MG63 (cell line): ENCODE results near the gene FSTL4. TPM values are rescaled to one million over a fixed set of nuclear protein-coding genes. Genes with fewer than 3 reads are reported as not detected.

ENCODE experiments used
- DNase-seq: peaks from one replicate; pipeline ENCODE4 v3.0.0-alpha.2; 2020
- H3K27me3 ChIP-seq: fragments of 250-450 bp; sonication (Bioruptor Pico); 2 replicates; pipeline ENCODE4 v1.5.1; 2020; ENCODE audit warnings: mild to moderate bottlenecking, moderate library complexity
- H3K36me3 ChIP-seq: fragments of 250-450 bp; sonication (Bioruptor Pico); 2 replicates; pipeline ENCODE4 v1.5.1; 2020; ENCODE audit warnings: mild to moderate bottlenecking, moderate library complexity
- H3K4me3 ChIP-seq: fragments of 250-450 bp; sonication (Bioruptor Pico); 2 replicates; pipeline ENCODE4 v1.5.1; 2020; ENCODE audit warnings: mild to moderate bottlenecking, moderate library complexity
- H3K9me3 ChIP-seq: fragments of 250-450 bp; sonication (Bioruptor Pico); 2 replicates; pipeline ENCODE4 v1.5.1; 2020; ENCODE audit warnings: mild to moderate bottlenecking, moderate library complexity
- total RNA-seq: library from RNA; depleted of rRNA; stranded (reverse); fragments of >200 nt; shearing (Covaris generic); gene quantifications from 2 replicates; pipeline ENCODE4 v1.2.3, GENCODE V29; 2014; ENCODE audit warnings: low replicate concordance

FSTL4 gene
- total RNA-seq, 1 experiment from 2014 or later = not detected

GRCh38 chr5:133466556-133467334 lies 145.6 kb downstream of the FSTL4 start:
- H3K4me3 ChIP-seq = no peak overlapping the region
- peaks cover 7% of the 10 kb centered on the region; the same call in 1 of the 2 replicates for H3K27me3 ChIP-seq
- no peaks in the 10 kb centered on the region for H3K36me3 ChIP-seq
- no peaks in the 10 kb centered on the region for H3K9me3 ChIP-seq
- no peak for DNase-seq

DNA sequence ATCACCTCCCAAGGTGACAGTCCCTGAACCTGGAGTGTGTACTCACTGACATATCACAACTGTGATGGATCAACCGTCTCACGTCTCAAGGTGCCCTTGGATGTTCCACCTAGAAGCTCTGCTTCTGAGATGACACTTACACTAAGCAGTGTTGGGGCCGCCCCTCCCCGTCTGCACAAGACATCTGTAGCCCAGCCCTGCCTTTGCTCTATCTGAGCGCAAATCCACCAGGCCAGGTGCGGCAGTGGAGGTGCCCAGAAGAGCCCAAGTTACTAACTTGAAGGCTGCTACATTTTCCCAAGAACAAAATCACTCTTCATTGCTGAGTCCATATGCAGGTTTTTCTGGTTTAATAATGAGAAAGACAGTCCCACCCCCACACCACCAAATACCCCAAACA lies 148.3 kb downstream of the FSTL4 start:
- Histone ChIP-seq H3K36me3 (no peaks in the 10 kb centered on the region), H3K27me3 (peaks cover 2% of the 10 kb centered on the region; the same call in 1 of the 2 replicates), H3K4me3 (no peak overlapping the region), H3K9me3 (no peaks in the 10 kb centered on the region)
- DNase-seq = no peak

- Histone ChIP-seq H3K36me3 (no peaks in the 10 kb centered on the region), H3K9me3 (no peaks in the 10 kb centered on the region), H3K27me3 (no peaks in the 10 kb centered on the region), H3K4me3 (no peak overlapping the region)
- no peak for DNase-seq
These were observed 150.4 kb downstream of the FSTL4 start for GRCh38 chr5:133461796-133462516.

- peak; percentile 27 for DNase-seq
- no peak overlapping the region for H3K4me3 ChIP-seq
- no peaks in the 10 kb centered on the region for H3K36me3 ChIP-seq
- H3K9me3 ChIP-seq = no peaks in the 10 kb centered on the region
- no peaks in the 10 kb centered on the region for H3K27me3 ChIP-seq
These were observed 152.1 kb downstream of the FSTL4 start for GRCh38 chr5:133460172-133460758.

DNA sequence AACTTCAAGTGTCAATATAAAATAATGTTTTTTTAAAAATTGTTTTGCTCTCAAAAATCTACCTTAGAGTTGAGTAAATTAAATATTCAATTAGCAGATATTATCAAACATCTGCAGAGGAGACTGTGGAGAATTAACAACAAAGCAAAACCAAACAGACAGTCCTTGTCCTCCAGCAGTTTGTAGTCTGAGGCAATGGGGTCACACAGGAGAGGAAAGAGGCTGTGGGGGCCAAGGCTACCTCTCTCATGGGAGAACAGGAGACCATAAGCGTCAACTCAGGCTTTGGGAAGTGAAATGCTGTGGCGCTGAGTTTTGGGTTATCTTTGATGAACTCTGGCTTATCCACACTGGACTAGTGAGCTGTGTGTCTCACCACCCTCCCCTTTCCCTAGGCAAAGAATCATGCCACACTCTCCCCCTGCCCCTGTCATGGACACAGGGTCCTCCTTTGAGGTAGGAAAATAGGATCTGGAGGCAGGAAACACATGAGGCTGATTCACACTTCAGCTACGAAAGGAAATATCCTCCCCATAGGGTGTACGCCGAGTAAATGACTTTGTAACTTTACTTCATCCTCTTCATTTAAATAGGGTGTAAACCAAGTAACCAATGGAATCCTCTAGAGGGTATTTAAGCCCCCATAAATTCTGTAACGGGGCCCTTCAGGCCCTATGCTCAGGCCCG lies 152.7 kb downstream of the FSTL4 start:
- H3K4me3 ChIP-seq = no peak overlapping the region
- H3K9me3 ChIP-seq = no peaks in the 10 kb centered on the region
- DNase-seq = no peak
- H3K27me3 ChIP-seq = no peaks in the 10 kb centered on the region
- H3K36me3 ChIP-seq = no peaks in the 10 kb centered on the region

DNA sequence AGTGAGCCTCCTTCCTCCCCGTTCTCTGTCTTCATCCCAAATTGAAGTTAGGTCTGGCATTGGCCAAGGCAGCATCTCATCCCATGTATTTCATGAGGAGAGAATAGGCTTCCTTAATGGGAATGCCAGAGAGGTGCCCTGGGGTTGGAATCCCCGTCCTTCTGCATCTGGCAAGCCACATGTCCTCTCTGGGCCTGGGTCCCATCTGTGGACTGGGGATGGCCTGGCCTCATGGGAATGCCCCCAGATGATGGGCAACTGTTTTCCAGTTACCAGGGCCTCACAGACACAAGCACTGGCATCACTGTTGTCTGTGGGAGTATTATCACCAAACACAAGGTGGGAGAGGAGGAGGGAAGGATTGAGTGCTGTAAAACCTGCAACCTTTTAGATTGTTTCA lies 153.9 kb downstream of the FSTL4 start:
- Histone ChIP-seq H3K36me3 (no peaks in the 10 kb centered on the region), H3K27me3 (no peaks in the 10 kb centered on the region), H3K4me3 (no peak overlapping the region), H3K9me3 (no peaks in the 10 kb centered on the region)
- DNase-seq = no peak

- DNase-seq = no peak
- H3K27me3 ChIP-seq = peaks cover 4% of the 10 kb centered on the region; the same call in 1 of the 2 replicates
- H3K4me3 ChIP-seq = no peak overlapping the region
- no peaks in the 10 kb centered on the region for H3K9me3 ChIP-seq
- no peaks in the 10 kb centered on the region for H3K36me3 ChIP-seq
These were observed 154.6 kb downstream of the FSTL4 start for GRCh38 chr5:133457439-133458355.

GRCh38 chr5:133456933-133457402 lies 155.4 kb downstream of the FSTL4 start:
- no peak overlapping the region for H3K4me3 ChIP-seq
- H3K27me3 ChIP-seq = peaks cover 6% of the 10 kb centered on the region; the same call in 1 of the 2 replicates
- no peaks in the 10 kb centered on the region for H3K36me3 ChIP-seq
- DNase-seq = no peak
- H3K9me3 ChIP-seq = no peaks in the 10 kb centered on the region

DNA sequence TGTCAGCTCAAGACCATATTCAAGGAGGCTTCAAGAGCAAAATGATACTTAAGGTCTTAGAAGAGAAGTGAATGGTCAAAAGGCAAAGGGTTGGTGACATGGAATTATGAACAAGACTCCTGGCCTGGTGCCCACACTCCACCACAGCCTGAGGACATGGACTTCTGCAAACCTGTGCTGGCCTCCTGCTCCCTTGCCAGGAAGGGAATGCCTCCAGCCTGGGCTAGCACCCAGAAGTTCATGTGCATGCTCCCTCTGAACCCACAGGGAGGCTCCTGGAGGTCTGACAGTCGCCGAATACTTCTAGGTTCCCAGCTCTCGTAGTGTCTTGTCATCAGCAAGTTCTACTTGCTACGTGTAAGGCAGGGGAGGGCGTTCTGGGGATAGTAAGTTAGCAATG lies 156.7 kb downstream of the FSTL4 start:
- DNase-seq = no peak
- Histone ChIP-seq H3K36me3 (no peaks in the 10 kb centered on the region), H3K4me3 (no peak overlapping the region), H3K27me3 (peaks cover 6% of the 10 kb centered on the region; the same call in 1 of the 2 replicates), H3K9me3 (no peaks in the 10 kb centered on the region)

- Histone ChIP-seq H3K27me3 (peaks cover 6% of the 10 kb centered on the region; the same call in 1 of the 2 replicates), H3K36me3 (no peaks in the 10 kb centered on the region), H3K4me3 (no peak overlapping the region), H3K9me3 (no peaks in the 10 kb centered on the region)
- no peak for DNase-seq
These were observed 157.9 kb downstream of the FSTL4 start for GRCh38 chr5:133454442-133454841.

DNA sequence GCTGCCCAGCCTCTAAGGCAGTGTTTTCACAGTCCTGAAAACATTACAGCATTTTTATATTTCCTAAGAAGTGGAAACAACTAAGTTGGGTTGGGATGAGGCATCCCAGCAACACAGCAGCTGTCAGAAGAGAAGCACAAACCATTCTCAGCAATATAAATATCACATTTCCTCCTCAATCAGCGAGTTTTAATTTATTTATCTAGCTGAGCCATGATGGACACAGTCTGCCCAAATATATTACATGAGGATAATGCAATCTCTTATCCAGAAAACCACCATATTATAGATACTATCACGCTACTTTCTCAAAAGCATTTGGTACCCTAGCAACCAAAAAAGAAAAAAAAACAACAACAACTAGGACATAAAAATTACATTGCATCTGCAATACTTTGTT lies 158.5 kb downstream of the FSTL4 start:
- no peaks in the 10 kb centered on the region for H3K36me3 ChIP-seq
- no peak for DNase-seq
- H3K4me3 ChIP-seq = no peak overlapping the region
- peaks cover 6% of the 10 kb centered on the region; the same call in 1 of the 2 replicates for H3K27me3 ChIP-seq
- H3K9me3 ChIP-seq = no peaks in the 10 kb centered on the region

DNA sequence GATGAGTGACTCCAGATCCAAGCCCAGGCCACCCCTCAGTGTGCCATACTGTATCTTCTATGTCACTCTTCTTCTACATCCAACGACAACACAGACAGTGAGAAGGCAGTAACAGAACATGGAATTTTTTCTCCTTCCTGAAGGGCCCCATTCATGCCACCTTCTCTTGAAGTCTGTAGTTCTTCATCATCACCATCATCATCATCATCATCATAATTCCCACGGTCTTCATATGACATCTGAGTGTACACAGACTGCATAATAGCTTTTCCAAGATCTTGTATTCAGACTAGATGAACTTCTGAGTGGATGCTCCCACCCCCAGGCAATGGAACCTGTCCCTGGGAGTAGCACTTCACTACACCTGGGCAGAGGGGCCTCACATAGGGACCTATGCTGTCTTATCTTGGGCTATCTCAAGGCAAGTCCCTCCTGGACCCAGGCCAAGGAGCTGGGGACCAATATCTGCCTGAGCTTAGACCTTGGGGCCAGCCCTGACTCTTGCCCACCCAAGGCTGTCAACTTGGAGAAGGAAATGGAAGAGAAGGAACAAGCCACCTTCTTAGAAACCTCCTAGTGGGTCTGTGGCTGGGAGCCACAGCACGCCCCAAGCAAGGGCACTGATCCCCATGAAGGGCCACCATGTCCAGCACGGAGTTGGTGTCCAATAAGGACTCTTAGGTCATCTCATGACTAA lies 159.1 kb downstream of the FSTL4 start:
- no peaks in the 10 kb centered on the region for H3K36me3 ChIP-seq
- no peak overlapping the region for H3K4me3 ChIP-seq

GRCh38 chr5:133451926-133452325 lies 160.4 kb downstream of the FSTL4 start:
- Histone ChIP-seq H3K36me3 (no peaks in the 10 kb centered on the region), H3K4me3 (no peak overlapping the region), H3K27me3 (peaks cover 6% of the 10 kb centered on the region; the same call in 1 of the 2 replicates), H3K9me3 (no peaks in the 10 kb centered on the region)
- DNase-seq = no peak

More for the DNA sequence above, 159.1 kb downstream of the FSTL4 start:
- DNase-seq = no peak
- no peaks in the 10 kb centered on the region for H3K9me3 ChIP-seq
- H3K27me3 ChIP-seq = peaks cover 6% of the 10 kb centered on the region; the same call in 1 of the 2 replicates

GRCh38 chr5:133450286-133450685 lies 162.1 kb downstream of the FSTL4 start:
- DNase-seq = no peak
- Histone ChIP-seq H3K27me3 (peaks cover 6% of the 10 kb centered on the region; the same call in 1 of the 2 replicates), H3K36me3 (no peaks in the 10 kb centered on the region), H3K9me3 (no peaks in the 10 kb centered on the region), H3K4me3 (no peak overlapping the region)

- Histone ChIP-seq H3K27me3 (peaks cover 6% of the 10 kb centered on the region; the same call in 1 of the 2 replicates), H3K9me3 (no peaks in the 10 kb centered on the region), H3K4me3 (no peak overlapping the region), H3K36me3 (no peaks in the 10 kb centered on the region)
- no peak for DNase-seq
These were observed 163.2 kb downstream of the FSTL4 start for GRCh38 chr5:133449181-133449580.
